HG02642 (cell line): ENCODE data around the gene SYNE3.
A peak's percentile ranks its signal among the peaks of the same experiment; 100 is the strongest.

Source experiments
- ATAC-seq: cut with Tn5 transposase; IDR thresholded peaks from one replicate; pipeline ENCODE4 v1.9.1; 2021; ENCODE audit warnings: mild to moderate bottlenecking; ENCODE audit not compliant: unreplicated experiment, poor library complexity

SYNE3 gene

DNA sequence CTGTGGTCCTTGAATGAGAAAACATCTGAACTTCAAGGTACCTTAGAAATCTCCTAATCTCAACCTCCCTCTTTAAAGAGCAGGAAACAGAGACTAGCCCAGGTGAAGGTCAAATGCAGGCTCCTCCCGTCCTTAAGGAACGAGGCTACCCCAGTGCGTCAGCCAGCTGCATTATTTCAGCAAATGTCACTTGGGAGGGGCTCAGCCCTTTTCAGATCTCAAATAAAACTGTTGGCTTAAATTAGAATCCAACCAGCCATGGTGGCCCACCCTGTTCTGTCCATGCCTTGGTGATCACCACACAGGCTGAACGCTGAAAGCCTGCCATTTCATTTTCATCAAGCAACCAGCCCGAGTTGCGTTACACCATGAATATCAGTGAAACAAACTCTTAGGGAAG, 7.0 kb downstream of the SYNE3 start:
- ATAC-seq, result no peak

DNA sequence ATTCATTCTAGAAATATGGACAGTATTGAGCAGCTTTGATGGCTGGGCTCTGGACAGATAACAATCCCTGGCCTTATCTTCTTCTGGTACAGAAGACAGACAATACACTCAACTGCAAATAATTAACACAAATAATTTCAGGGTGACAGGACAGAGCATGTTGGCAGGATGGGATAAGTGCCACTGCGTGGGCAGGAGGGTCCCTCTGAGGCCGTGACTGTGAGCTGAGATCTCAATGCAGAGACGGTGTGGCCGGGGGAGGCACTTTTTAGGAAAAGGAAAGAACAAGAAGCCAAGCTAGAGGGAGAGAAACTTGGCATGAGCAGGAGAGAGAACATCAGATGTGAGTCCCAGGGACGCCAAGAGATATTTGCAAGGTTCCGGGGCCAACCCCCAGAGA, 8.1 kb downstream of the SYNE3 start:
- no peak for ATAC-seq

DNA sequence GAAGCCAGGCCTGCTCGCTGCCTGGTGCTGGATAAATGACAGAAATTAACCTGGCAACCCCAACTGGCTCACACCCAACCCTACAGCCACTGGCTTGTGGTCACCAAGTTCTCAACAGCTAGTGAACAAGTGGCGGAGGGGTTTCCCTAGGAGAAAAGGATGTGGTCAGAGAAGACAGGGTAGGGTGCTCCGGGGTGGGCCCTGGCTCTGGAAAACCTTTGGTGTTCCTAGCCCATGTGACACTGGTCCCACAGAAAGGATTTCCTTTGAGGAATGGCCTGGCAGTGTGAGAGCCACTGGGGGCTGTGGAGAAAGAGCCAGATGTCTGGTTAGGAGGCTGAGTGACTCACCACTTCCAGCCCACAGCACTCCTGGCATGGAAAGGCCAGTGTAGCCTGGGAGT, 8.7 kb downstream of the SYNE3 start:
- no peak for ATAC-seq

DNA sequence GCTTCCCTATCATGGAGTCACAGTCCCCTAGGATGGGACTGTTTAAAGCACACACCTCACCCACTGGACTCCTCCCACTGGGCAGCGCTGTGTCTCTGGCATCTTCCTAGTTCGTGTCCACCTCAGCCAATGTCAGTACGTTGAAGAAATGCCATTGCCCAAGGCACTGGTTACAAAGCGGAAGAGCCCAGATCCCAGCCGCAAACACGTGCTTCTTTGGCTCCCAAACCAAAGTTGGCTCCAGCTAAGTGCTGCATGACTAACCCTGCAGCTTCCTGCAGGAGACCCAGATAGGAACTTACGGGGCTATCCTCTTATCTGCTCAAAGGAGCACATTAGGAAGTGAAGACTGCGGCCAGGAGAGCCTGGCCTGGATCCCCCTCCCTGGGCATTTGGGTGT, 9.3 kb downstream of the SYNE3 start:
- no peak for ATAC-seq

DNA sequence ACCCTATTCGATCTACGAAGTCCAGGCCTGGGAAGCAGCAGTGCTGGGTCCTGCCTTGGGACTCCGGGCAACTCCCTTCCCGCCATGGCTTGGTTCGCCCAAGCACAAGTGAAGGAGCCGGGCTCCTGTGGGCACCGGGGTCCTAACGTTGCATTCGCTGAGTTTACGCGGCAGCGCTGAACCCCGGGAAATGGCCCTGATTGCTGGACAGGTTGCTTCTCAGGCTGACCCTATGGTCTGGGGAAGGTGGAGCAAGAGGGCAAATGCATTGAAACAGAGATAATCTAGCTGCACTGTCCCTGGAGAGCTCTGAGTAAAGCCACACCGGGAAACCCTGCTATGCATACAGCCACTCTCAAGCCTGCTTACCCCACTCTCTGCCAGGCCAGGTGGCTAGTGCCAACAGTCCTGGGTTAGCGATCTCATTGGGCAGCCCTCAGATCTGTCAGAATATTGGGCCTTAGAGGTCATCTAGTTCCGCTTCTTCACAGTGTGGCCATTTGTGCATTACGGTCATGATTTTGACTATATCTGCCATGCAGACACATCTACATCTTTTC, 11.3 kb downstream of the SYNE3 start:
- peak; percentile 60 for ATAC-seq

DNA sequence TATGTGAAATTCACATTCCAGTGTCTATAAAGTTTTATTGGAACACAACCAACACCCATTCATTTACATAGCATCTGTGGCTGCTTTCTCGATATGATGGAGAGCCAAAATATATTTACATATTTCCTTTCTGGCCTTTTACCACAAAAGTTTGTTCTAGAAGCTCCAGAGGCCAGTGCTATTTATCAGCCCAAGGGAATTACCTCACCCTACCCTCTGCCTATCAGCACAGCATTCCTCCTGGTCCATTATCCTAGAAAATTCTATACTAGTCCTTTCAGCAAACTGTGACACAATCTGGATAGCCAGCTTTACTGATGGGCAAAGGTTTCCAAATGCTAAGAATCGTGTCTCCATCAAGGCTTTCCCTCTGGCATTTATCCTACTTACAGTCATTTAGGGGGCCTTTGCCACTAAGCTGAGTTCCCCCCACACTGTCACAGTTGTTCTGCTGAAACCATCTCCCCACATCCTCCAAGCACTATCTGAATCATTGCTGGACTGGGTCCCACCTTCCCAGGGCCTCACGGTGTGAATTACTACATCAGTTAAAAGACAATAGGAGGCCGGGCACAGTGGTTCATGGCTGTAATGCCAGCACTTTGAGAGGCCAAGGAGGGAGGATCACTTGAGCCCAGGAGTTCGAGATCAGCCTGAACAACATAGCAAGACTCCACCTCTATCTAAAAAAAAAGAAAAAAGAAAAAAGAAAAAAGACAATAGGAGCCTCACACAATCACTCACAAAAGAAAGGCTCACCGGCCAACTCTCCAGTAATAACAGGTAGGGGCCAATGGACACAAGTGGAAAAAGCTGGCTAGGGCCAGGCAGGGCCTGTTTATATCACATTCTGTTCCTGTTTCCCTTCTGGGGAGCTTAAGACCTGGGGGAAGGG, 12.1 kb downstream of the SYNE3 start:
- ATAC-seq, result no peak

DNA sequence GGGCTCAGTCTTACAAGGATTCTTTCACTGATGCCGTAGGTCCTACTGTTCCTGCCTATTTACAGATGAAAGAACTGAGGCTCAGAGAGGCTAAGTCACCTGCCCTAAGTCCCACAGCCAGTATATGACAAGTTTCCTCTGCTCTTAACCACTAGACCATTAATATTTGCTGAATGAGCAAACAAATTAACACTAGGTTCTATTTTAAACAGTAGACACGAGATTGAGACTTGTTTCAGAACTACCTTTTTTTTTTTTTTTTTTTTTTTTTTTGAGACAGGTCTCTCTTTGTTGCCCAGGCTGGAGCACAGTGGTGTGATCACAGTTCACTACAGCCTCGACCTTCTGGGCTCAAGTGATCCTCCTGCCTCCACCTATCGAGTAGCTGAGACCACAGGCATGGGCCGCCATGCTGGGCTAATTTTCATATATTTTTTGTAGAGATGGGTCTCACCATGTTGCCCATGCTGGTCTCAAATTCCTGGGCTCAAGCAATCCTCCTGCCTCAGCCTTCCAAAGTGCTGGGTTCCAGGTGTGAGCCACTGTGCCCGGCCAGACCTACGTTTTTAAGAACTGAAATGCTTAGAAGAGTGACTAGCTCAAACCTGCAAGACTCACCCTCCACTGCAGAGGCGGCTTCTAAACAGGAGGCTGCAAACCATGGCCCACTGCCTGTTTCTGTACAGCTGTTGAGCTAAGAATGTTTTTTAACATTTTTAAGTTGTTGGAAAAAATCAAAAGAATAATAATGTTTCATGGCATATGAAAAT, 12.9 kb downstream of the SYNE3 start:
- peak; percentile 43 for ATAC-seq

DNA sequence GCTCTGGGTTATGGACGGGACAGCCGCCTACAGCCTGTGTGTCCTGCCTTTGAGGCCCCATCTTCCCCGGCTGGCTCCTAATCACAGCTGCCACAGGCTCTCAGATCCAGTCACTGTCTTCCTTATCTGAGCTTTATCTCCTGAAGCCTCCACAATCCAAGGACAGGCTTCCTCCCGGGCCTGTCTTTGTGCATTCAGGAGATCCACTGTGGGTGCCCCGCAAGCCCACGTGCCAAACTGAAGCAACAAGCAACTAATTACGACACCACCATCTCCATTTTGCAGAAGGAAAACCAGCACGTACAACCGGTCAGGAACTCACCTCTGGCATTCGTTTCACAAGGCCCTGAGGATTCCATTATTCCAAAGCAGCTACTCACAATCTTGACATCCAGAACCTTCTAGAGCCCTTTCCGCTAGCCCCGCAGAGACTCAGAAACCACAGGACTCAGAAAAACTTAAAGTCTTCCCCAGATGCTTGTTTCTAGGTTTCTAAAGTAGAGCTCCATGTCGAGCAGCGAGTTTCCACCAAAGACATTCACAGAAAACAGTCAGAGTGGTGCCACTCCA, 14.0 kb downstream of the SYNE3 start:
- ATAC-seq, result no peak

DNA sequence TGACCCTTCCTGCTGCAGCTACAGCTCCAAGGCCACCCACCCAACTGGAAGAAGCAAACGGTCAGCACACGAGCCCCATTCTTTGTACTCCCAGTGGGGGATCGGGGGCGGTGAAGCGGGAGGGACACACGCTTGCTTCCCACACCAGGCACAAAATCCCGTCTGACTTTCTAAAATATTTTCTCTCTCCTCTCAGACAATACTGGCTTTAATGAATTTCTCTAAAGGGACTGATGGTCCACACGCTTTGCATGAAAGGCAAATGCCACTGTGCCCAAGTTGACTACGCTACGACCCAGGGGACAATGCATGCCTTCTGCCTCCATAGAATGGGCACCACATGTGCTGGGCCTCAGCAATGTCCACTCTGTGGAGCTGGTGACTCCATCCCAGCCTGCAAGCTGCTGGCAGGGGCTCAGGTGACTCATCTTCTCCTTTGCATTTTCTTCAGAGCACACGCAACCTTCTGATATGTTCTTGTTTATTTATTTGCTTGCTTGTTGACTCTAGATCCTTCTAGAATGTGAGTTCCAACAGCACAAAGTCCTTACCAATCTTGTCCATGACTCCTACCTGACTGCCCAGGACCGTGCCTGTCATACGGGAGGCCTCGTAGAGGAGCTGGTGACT, 15.6 kb downstream of the SYNE3 start:
- ATAC-seq, result no peak

DNA sequence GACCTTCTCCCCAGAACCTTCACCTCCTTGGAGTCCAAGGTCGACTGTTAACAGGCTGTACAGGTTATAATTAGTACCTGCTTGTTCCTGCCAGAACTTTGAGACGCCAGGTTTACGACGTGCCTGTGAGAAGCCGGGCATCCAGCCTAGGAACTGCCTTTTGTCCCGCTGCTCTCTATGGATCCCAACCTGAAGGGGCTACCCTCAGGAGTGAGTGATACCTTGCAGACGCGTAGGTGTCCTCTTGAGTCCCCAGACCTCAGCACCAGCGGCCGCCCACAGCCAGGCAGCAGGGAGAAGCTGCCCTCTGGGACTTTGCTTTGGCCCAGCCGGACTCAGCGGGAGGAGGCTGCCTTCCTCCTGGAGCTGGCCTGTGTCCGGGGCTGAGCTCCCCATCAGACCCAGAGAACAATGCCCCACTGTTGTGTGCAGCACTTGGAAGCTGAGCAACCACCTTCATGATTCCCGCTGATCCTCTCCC, 16.2 kb downstream of the SYNE3 start:
- ATAC-seq, result no peak

DNA sequence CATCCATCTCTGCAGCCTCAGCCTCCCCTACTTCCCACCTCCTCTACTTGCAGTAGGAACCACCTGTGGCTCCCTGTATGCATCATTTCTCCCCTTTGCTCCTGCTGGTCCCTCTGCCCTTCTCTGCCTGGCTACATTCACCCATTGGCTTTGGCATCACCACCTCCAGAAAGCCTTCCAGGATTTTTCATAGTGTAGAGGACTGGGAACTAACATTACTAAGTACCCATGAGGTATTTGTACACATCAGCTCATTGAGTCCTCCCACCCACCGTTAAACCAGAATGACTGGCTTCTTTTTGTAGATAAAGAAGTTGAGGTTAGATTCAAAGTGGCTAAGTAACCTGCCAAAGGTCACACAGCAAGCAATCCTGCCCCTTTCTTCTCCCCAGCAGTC, 17.1 kb downstream of the SYNE3 start:
- no peak for ATAC-seq

DNA sequence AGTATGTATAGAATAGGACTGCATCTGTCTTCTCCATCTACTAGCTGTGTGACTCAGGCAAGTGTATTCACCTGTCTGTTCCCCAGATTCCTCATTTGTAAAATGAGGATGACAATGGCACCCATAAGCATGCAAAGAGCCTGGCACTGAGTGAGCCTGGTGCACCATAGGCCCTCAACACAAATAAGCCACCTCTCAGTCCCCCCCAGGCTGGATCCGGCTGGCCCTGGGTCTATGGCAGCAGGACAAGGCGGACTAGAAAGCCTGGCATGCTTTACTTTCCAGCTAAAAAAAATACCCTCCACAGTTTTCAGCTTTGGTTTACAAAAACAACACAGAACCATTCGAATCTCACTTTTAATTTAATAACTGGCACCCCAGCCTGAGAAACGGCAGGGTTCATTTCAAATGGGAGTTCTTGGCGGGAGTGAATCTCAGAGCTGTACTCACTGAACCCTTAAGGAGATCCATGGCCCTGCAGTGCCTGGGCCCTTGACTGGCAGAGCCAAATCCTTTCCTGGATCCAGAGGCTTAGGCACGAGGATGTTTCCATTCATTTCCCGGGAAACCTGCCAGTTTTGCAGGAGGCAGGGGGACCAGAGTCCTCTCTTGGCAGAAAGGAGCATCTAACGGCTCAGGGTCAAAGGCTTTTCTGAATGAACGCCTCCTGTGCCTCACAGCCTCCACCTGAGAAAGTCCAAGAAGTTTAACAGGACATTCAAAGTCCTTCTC, 17.7 kb downstream of the SYNE3 start:
- no peak for ATAC-seq

DNA sequence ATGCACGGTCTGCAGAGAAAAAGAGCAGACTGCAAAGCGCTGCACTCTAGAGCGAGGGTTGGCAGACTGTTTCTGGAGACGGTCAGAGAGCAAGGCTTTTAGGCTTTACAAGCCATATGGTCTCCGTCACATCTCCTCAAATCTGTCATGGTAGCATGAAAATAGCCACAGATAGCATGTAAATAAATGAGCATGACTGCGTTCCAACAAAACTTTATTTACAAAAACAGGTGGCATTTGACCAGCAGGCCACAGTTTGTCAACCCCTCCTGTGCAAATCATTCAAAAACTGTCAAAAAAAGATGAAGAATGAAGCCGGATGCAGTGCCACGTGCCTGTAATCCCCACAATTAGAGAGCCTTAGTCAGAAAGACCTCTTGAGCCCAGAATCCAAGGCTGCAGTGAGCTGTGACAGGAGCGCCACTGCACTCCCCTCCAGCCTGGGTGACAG, 18.9 kb downstream of the SYNE3 start:
- ATAC-seq, result no peak

DNA sequence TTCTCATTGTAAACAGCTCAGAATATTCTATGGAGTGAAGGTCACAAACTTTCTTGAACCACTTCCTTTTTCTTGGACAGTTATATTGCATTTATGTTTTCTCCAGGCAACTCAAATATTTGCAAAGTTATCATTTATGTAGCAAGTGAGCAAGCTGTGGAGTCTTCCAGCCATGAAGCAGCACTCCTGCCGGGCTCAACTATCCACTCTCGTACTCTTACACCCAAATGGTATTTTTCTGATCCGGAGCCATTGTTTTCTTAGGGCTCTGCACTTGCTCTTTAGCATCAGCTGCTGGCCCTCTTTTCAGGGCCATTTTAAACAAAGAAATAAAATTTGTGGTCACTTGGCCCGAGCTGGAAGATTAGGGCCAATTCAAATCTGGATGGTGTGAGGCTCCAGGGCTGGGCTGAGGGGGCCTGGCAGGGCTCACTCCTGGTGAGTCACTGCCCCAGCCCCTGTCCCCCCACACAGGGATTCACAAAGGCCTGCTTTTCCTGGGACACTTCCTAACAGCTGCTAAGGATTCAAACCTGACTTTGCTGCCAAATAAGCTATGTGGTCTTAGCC, 19.7 kb downstream of the SYNE3 start:
- no peak for ATAC-seq

DNA sequence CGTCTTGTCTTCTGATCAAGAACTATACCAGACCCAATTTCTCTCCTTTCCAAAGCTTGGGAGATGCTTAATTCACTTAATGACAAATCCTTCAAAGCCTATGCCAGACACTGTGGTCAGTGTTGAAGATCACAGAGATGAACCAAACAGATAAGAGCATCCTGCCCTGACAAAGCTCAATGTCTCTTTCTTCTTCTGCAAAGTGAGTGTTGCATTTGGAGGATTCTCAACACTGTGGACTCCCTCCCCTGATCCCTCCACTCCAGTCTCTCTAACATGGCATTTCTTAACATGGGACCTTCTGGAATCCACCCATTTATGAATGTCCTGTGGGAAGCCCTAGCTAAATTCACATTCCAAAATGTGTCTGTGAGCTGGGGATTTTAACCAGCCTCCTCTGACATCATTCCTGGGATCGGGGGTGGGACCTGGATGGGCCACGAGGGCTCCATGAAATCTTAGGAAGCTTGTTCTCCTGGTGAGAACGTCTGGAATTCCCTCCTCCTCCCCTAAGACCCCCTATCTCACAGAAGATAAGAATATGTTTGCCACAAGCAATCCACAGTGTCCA, 20.3 kb downstream of the SYNE3 start:
- ATAC-seq, result peak; percentile 7

DNA sequence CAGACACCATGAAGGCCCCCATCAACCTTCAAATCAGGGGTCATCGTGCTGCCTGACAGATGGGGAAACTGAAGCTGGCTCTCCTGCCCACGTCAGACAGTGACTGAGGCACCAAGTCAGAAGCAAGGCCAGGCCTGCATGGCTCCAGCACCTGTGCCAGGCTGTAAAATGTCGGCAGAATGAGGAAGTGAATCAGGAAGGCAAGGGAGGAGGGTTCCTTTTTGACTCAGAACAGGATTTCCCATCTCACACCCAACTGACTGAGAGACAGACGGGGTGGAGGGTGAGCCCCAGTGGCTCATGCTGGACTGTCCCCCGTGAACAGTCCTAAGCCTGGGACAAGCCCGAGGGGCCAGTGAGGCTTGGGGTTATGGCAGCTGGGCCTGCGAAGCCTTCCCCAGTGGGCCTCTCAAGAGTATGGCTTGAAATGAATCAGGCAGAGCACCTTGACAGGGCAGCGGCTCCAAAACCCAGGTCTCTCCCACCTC, 20.9 kb downstream of the SYNE3 start:
- peak; percentile 88 for ATAC-seq

DNA sequence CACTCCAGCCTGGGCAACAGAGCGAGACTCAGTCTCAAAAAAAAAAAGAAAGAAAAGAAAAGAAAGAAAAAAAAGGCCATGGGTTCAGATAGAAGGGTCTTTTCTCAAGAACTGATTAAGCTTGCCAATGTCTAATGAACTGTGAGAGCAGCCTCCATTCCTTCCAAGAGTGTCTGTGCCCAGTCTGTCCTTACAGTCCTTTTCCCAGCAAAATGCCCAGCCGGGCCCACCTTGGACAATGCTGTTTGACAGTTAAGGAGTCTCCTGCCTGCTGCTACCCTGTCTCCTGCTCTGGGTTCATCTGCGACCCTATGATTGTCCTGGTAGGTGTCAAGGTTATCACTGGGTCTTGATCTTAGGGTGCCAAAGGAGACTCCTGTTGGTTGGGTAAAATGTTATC, 21.4 kb downstream of the SYNE3 start:
- ATAC-seq, result no peak

DNA sequence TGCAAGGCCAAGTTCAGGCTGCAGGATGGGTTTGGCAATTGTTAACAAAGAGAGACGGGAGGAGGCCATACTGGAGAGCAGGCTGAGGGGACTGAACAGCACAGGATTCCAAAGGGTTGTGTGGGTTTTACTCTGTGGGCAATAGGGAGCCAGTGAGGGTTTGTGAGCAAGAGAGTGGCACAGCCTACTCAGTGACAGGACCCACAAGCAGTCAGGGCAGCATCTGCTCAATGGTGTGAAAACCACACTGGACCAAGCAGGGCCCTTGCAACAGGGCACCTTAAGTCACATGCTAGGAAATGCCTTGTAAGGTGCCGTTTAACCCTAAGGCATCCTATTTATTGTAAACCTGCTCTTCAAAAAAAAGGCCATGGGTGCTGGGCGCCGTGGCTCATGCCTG, 22.0 kb downstream of the SYNE3 start:
- ATAC-seq, result no peak

DNA sequence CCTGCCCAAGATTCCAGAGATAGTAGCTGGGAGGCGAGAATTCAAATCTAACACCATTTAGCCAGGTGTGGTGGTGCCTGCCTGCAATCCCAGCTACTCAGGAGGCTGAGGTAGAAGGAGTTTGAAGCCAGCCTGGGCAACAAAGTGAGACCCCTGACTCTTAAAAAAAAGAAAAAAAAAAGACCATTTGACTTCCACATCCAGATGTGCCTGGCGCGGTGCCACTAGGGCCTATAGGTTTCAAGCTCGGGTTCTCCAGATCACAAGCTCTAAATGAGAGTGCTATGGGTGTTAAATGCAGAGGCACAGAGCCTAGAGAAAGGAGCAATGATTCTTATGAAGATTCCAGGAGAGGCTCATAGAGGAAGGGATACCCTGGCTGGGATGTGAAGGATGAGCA, 22.5 kb downstream of the SYNE3 start:
- no peak for ATAC-seq
